K562 (cell line): ENCODE measurements around the gene ULK3.

ENCODE experiments used
- CAMTA2 ChIP-seq: fragments of 250-450 bp; sonication (Bioruptor Pico); conservative IDR thresholded peaks from 2 replicates; pipeline ENCODE4 v1.5.1; 2022
- CEBPB ChIP-seq: fragments of 450-650 bp; IDR thresholded peaks from 2 replicates; pipeline ENCODE4 v1.6.1; 2016; ENCODE audit warnings: missing genetic modification characterization, missing compliant biosample characterization
- EGR1 ChIP-seq: fragments of 450-650 bp; conservative IDR thresholded peaks from 2 replicates; pipeline ENCODE4 v1.6.1; 2017; ENCODE audit warnings: mild to moderate bottlenecking
- EZH2 ChIP-seq: IDR thresholded peaks from 2 replicates; pipeline ENCODE4 v1.6.1; 2012; ENCODE audit warnings: low read depth, mild to moderate bottlenecking, inconsistent platforms, low read length, borderline replicate concordance
- POLR2A ChIP-seq: fragments of 450-650 bp; conservative IDR thresholded peaks from 2 replicates; pipeline ENCODE4 v1.6.1; 2016
- RBFOX2 ChIP-seq: fragments of 200-400 bp; formaldehyde crosslinking; IDR thresholded peaks from 2 replicates; pipeline ENCODE4 v1.6.1; 2017; ENCODE audit warnings: low read depth, mild to moderate bottlenecking, low read length, moderate library complexity
- RFX5 ChIP-seq: IDR thresholded peaks from 2 replicates; pipeline ENCODE4 v1.6.1; 2011; ENCODE audit warnings: low read depth, mild to moderate bottlenecking, improper control_type of control experiment, low read length
- SP1 ChIP-seq: sonication (generic); formaldehyde crosslinking; IDR thresholded peaks from 2 replicates; pipeline ENCODE4 v1.8.1; 2022; ENCODE audit warnings: mild to moderate bottlenecking, missing genetic modification reagents
- TF ChIP-seq, protein P1 (sequence below), 2 experiments: fragments of 450-650 bp in 1 of 2; sonication (generic) in 1 of 2; formaldehyde crosslinking in 1 of 2; IDR thresholded peaks in 1 of 2; conservative IDR thresholded peaks in 1 of 2; 2 replicates each; pipeline versions ENCODE4 v1.6.1 to v1.8.1; 2016 to 2023; ENCODE audit warnings: mild to moderate bottlenecking in 2 of 2, moderate library complexity in 2 of 2, inconsistent platforms in 1 of 2, missing genetic modification reagents in 1 of 2
- TF ChIP-seq, protein P2 (sequence below): sonication (generic); formaldehyde crosslinking; IDR thresholded peaks from 2 replicates; pipeline ENCODE4 v1.9.0; 2022; ENCODE audit warnings: mild to moderate bottlenecking, missing genetic modification reagents
- TF ChIP-seq, protein P3 (sequence below), 2 experiments: IDR thresholded peaks; 2 replicates each; pipeline ENCODE4 v1.6.1; 2011; ENCODE audit warnings: borderline replicate concordance in 1 of 2, control low read depth in 1 of 2, low read depth in 1 of 2, low read length in 1 of 2, mild to moderate bottlenecking in 1 of 2, mixed read lengths in 1 of 2, moderate library complexity in 1 of 2; ENCODE audit not compliant: insufficient read depth in 1 of 2, insufficient read length in 1 of 2, poor library complexity in 1 of 2, severe bottlenecking in 1 of 2; ENCODE audit errors: extremely low read depth in 1 of 2
- TF ChIP-seq, protein P4 (sequence below), 3 experiments: IDR thresholded peaks in 2 of 3; conservative IDR thresholded peaks in 1 of 3; 2 replicates each; pipeline ENCODE4 v1.5.1; 2011 to 2012; ENCODE audit warnings: low read length in 3 of 3, mild to moderate bottlenecking in 3 of 3, control low read depth in 2 of 3, improper control_type of control experiment in 1 of 3, inconsistent platforms in 1 of 3, low read depth in 1 of 3, mixed read lengths in 1 of 3, moderate library complexity in 1 of 3; ENCODE audit not compliant: insufficient read depth in 2 of 3
- TF ChIP-seq, protein P5 (sequence below): sonication (generic); formaldehyde crosslinking; IDR thresholded peaks from 2 replicates; pipeline ENCODE4 v1.8.1; 2023; ENCODE audit warnings: mild to moderate bottlenecking, missing genetic modification reagents, moderate library complexity

DNA sequence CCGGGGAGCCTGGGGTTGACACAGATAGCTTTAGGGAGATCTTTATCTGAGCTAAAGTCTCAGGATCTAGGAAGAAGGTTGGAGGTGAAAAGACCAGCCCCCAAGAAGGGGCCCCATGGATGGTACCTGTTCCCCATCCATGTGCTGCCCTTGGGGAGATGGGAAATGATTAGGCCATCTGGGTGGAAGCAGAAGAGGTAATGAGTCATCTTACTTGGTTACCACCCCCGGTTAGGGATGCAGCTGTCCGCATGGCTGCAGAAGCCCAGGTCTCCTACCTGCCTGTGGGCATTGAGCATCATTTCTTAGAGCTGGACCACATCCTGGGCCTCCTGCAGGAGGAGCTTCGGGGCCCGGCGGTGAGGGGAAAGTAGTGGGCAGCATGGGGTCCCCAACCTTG is 19.6 kb downstream of the ULK3 start:
- TF ChIP-seq, protein P1, sequence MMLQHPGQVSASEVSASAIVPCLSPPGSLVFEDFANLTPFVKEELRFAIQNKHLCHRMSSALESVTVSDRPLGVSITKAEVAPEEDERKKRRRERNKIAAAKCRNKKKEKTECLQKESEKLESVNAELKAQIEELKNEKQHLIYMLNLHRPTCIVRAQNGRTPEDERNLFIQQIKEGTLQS (IDR thresholded peaks at IDR 0.05): peak; percentile 42; the same call in 1 of the 2 replicates
- TF ChIP-seq, protein P1 (CRISPR knock-in tag; conservative IDR thresholded peaks at IDR 0.05): no peak
- TF ChIP-seq RFX5 (no peak), POLR2A (no peak), EZH2 (no peak), CEBPB (tag) (no peak), EGR1 (no peak), RBFOX2 (no peak), CAMTA2 (CRISPR knock-in tag) (no peak), SP1 (CRISPR knock-in tag) (no peak)
- TF ChIP-seq, protein P2, sequence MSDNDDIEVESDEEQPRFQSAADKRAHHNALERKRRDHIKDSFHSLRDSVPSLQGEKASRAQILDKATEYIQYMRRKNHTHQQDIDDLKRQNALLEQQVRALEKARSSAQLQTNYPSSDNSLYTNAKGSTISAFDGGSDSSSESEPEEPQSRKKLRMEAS (CRISPR knock-in tag): no peak
- TF ChIP-seq, protein P3, sequence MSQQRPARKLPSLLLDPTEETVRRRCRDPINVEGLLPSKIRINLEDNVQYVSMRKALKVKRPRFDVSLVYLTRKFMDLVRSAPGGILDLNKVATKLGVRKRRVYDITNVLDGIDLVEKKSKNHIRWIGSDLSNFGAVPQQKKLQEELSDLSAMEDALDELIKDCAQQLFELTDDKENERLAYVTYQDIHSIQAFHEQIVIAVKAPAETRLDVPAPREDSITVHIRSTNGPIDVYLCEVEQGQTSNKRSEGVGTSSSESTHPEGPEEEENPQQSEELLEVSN (IDR thresholded peaks at IDR 0.05; ENCODE audit: borderline replicate concordance in 1 of 2, extremely low read depth in 1 of 2, insufficient read depth in 1 of 2, insufficient read length in 1 of 2, low read depth in 1 of 2, low read length in 1 of 2, poor library complexity in 1 of 2, severe bottlenecking in 1 of 2): no peak
- TF ChIP-seq, protein P4, sequence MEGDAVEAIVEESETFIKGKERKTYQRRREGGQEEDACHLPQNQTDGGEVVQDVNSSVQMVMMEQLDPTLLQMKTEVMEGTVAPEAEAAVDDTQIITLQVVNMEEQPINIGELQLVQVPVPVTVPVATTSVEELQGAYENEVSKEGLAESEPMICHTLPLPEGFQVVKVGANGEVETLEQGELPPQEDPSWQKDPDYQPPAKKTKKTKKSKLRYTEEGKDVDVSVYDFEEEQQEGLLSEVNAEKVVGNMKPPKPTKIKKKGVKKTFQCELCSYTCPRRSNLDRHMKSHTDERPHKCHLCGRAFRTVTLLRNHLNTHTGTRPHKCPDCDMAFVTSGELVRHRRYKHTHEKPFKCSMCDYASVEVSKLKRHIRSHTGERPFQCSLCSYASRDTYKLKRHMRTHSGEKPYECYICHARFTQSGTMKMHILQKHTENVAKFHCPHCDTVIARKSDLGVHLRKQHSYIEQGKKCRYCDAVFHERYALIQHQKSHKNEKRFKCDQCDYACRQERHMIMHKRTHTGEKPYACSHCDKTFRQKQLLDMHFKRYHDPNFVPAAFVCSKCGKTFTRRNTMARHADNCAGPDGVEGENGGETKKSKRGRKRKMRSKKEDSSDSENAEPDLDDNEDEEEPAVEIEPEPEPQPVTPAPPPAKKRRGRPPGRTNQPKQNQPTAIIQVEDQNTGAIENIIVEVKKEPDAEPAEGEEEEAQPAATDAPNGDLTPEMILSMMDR (IDR thresholded peaks at IDR 0.05 in 2 of 3, conservative IDR thresholded peaks at IDR 0.05 in 1 of 3; ENCODE audit: insufficient read depth in 2 of 3, low read depth in 1 of 3, low read length in 3 of 3): no peak
- TF ChIP-seq, protein P5, sequence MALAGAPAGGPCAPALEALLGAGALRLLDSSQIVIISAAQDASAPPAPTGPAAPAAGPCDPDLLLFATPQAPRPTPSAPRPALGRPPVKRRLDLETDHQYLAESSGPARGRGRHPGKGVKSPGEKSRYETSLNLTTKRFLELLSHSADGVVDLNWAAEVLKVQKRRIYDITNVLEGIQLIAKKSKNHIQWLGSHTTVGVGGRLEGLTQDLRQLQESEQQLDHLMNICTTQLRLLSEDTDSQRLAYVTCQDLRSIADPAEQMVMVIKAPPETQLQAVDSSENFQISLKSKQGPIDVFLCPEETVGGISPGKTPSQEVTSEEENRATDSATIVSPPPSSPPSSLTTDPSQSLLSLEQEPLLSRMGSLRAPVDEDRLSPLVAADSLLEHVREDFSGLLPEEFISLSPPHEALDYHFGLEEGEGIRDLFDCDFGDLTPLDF (CRISPR knock-in tag): no peak
